PC-3 (cell line): ENCODE data around the gene ATP8B3. TPM values are rescaled to one million over a fixed set of nuclear protein-coding genes. Genes with fewer than 3 reads are reported as not detected.

Experiments used
- ATAC-seq: fragments of 200-7000 bp; cut with Tn5 transposase; 2 replicates; pipeline ENCODE4 v1.9.1; 2020; ENCODE audit warnings: mild to moderate bottlenecking, moderate library complexity
- BruUV-seq: library from RNA; stranded (reverse); fragments of 400-500 nt; replicated peaks from 2 replicates; lab custom pipeline; 2021; lab: Mats Ljungman, UMichigan
- CTCF ChIA-PET: fragments of 300-600 bp; sonication (Branson Sonifier 250); formaldehyde crosslinking; loops from one replicate; lab custom pipeline; 2022; ENCODE audit warnings: antibody characterized with exemption; lab: Charles Lee
- POLR2A ChIA-PET: fragments of 300-600 bp; sonication (Branson Sonifier 250); formaldehyde crosslinking; loops from one replicate; lab custom pipeline; 2022; ENCODE audit warnings: antibody characterized with exemption; ENCODE audit not compliant: unreplicated experiment; lab: Charles Lee
- DNase-seq: peaks from one replicate; pipeline ENCODE4 v3.0.0-alpha.2; 2015
- H2AFZ ChIP-seq: fragments of 300-600 bp; sonication (generic); 2 replicates; pipeline ENCODE4 v1.6.0; 2016; ENCODE audit warnings: antibody characterized with exemption, low read length
- H3F3A ChIP-seq: fragments of 300-600 bp; sonication (generic); one replicate; pipeline ENCODE4 v1.6.0; 2017; ENCODE audit warnings: antibody characterized with exemption, low read length, control low read depth, mild to moderate bottlenecking; ENCODE audit not compliant: unreplicated experiment
- H3K27ac ChIP-seq: fragments of 300-600 bp; sonication (generic); 2 replicates; pipeline ENCODE4 v1.5.1; 2016; ENCODE audit warnings: mild to moderate bottlenecking, low read length
- H3K27me3 ChIP-seq: fragments of 300-600 bp; sonication (generic); 2 replicates; pipeline ENCODE4 v1.6.1; 2016; ENCODE audit warnings: low read length, mixed read lengths
- H3K36me3 ChIP-seq: fragments of 300-600 bp; sonication (generic); 2 replicates; pipeline ENCODE4 v1.6.1; 2016; ENCODE audit warnings: low read depth, mixed run types, low read length, mixed read lengths
- H3K4me1 ChIP-seq: fragments of 300-600 bp; sonication (generic); 2 replicates; pipeline ENCODE4 v1.5.1; 2016; ENCODE audit warnings: low read length; ENCODE audit not compliant: insufficient read depth
- H3K4me2 ChIP-seq: fragments of 300-600 bp; sonication (generic); 2 replicates; pipeline ENCODE4 v1.6.0; 2016; ENCODE audit warnings: low read length
- H3K4me3 ChIP-seq: fragments of 300-600 bp; sonication (generic); 2 replicates; pipeline ENCODE4 v1.5.1; 2016; ENCODE audit warnings: mild to moderate bottlenecking, low read length, mixed read lengths
- H3K79me2 ChIP-seq: fragments of 300-600 bp; sonication (generic); 2 replicates; pipeline ENCODE4 v1.6.1; 2017; ENCODE audit warnings: low read length, mixed read lengths
- H3K9ac ChIP-seq: fragments of 300-600 bp; sonication (generic); 2 replicates; pipeline ENCODE4 v1.6.0; 2016; ENCODE audit warnings: mild to moderate bottlenecking, low read length
- H3K9me2 ChIP-seq: fragments of 300-600 bp; sonication (generic); replicated peaks from 2 replicates; pipeline ENCODE4 v1.6.1; 2016; ENCODE audit warnings: mixed run types, low read length, mixed read lengths
- H3K9me3 ChIP-seq: fragments of 300-600 bp; sonication (generic); 2 replicates; pipeline ENCODE4 v1.6.1; 2016; ENCODE audit warnings: low read length, mixed read lengths
- H4K20me1 ChIP-seq: fragments of 300-600 bp; sonication (generic); 2 replicates; pipeline ENCODE4 v1.6.1; 2016; ENCODE audit warnings: low read length, mixed read lengths
- EZH2 ChIP-seq: fragments of 300-600 bp; sonication (generic); IDR thresholded peaks from one replicate; pipeline ENCODE4 v1.6.1; 2017; ENCODE audit warnings: antibody characterized with exemption, mild to moderate bottlenecking, low read length; ENCODE audit not compliant: unreplicated experiment
- EZH2phosphoT487 ChIP-seq: fragments of 300-600 bp; sonication (generic); IDR thresholded peaks from 2 replicates; pipeline ENCODE4 v1.6.1; 2018; ENCODE audit warnings: mild to moderate bottlenecking, antibody characterized with exemption, low read length, borderline replicate concordance
- intact Hi-C: fragments of 100-400 bp; cut with micrococcal nuclease; formaldehyde crosslinking; loops from 2 replicates; pipeline ENCODE4 v1.9.0; 2023
- total RNA-seq: library from RNA; depleted of rRNA; stranded (reverse); fragments of >200 nt; gene quantifications from 2 replicates; pipeline ENCODE4 v1.2.3, GENCODE V29; 2014
- TF ChIP-seq, protein P1 (sequence below): fragments of 300-600 bp; sonication (generic); conservative IDR thresholded peaks from 2 replicates; pipeline ENCODE4 v1.5.1; 2017; ENCODE audit warnings: antibody characterized with exemption, low read depth, mild to moderate bottlenecking, low read length

ATP8B3 gene
- total RNA-seq, 1 experiment from 2014 or later: 4.2 TPM

- H3K4me1 ChIP-seq: no peaks in the 10 kb centered on the region
- no peak overlapping the region for H3K9ac ChIP-seq
- no peaks in the 10 kb centered on the region for H4K20me1 ChIP-seq
- no TSS peak for BruUV-seq
- TF ChIP-seq EZH2phosphoT487: no peak
- TF ChIP-seq, protein P1, sequence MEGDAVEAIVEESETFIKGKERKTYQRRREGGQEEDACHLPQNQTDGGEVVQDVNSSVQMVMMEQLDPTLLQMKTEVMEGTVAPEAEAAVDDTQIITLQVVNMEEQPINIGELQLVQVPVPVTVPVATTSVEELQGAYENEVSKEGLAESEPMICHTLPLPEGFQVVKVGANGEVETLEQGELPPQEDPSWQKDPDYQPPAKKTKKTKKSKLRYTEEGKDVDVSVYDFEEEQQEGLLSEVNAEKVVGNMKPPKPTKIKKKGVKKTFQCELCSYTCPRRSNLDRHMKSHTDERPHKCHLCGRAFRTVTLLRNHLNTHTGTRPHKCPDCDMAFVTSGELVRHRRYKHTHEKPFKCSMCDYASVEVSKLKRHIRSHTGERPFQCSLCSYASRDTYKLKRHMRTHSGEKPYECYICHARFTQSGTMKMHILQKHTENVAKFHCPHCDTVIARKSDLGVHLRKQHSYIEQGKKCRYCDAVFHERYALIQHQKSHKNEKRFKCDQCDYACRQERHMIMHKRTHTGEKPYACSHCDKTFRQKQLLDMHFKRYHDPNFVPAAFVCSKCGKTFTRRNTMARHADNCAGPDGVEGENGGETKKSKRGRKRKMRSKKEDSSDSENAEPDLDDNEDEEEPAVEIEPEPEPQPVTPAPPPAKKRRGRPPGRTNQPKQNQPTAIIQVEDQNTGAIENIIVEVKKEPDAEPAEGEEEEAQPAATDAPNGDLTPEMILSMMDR: no peak
- H3K27ac ChIP-seq: no peak overlapping the region
- intact Hi-C loops: no loop called here
- ChIA-PET CTCF (no interaction called here), POLR2A (no interaction called here)
- H3K79me2 ChIP-seq: no peaks in the 10 kb centered on the region
- H3K4me2 ChIP-seq: no peak overlapping the region
- H3K4me3 ChIP-seq: no peak overlapping the region
- DNase-seq (no peak), ATAC-seq (no peak)
- H3K36me3 ChIP-seq: no peaks in the 10 kb centered on the region
- H3K9me3 ChIP-seq: no peaks in the 10 kb centered on the region
- H2AFZ ChIP-seq: no peak overlapping the region
- H3K27me3 ChIP-seq: no peaks in the 10 kb centered on the region
- H3F3A ChIP-seq: no peaks in the 10 kb centered on the region
- no peaks in the 10 kb centered on the region for H3K9me2 ChIP-seq
These were observed 26.8 kb downstream of the ATP8B3 start for GRCh38 chr19:1785310-1785709.

- ChIA-PET CTCF (no interaction called here), POLR2A (no interaction called here)
- no peak overlapping the region for H2AFZ ChIP-seq
- no peaks in the 10 kb centered on the region for H3F3A ChIP-seq
- no peak overlapping the region for H3K27ac ChIP-seq
- TF ChIP-seq EZH2 (no peak), EZH2phosphoT487 (no peak)
- TF ChIP-seq, protein P1: no peak
- H3K27me3 ChIP-seq: 0 out of 2 replicates have a peak, but pooled peaks cover 11% of the 10 kb centered on the region
- no TSS peak for BruUV-seq
- H3K36me3 ChIP-seq: no peaks in the 10 kb centered on the region
- H4K20me1 ChIP-seq: no peaks in the 10 kb centered on the region
- H3K9ac ChIP-seq: no peak overlapping the region
- DNase-seq (no peak), ATAC-seq (no peak)
- H3K4me1 ChIP-seq: no peaks in the 10 kb centered on the region
- no peaks in the 10 kb centered on the region for H3K9me2 ChIP-seq
- H3K4me3 ChIP-seq: no peak overlapping the region
- H3K9me3 ChIP-seq: no peaks in the 10 kb centered on the region
- intact Hi-C loops: no loop called here
- no peak overlapping the region for H3K4me2 ChIP-seq
- H3K79me2 ChIP-seq: no peaks in the 10 kb centered on the region
These were observed 28.2 kb downstream of the ATP8B3 start for GRCh38 chr19:1783874-1784273.

DNA sequence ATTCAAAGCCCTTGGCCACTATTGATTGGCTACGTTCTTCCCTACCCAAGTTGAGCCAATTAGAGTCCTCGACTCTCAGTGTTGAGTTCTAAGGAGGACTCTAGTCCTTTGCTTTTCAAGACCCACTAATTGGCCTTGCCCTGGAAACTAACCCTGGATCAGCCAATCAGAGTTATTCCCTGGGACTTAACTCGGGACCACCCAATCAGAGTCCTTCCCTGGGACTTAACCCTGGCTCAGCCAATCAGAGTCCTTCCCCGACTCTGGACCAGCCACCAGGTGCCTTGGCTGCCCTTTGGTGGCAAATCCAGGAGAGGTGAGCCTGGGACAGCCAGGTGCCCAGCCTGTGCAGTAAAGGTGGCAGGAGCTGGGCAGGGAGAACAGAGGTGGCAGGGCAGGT is 28.7 kb downstream of the ATP8B3 start:
- Histone ChIP-seq H3K27me3 (0 out of 2 replicates have a peak, but pooled peaks cover 12% of the 10 kb centered on the region), H2AFZ (no peak overlapping the region), H3K9me3 (no peaks in the 10 kb centered on the region), H3K4me3 (no peak overlapping the region), H3K36me3 (no peaks in the 10 kb centered on the region), H3K4me2 (no peak overlapping the region), H4K20me1 (no peaks in the 10 kb centered on the region), H3F3A (no peaks in the 10 kb centered on the region), H3K9me2 (no peaks in the 10 kb centered on the region), H3K27ac (no peak overlapping the region), H3K9ac (no peak overlapping the region), H3K4me1 (no peaks in the 10 kb centered on the region), H3K79me2 (no peaks in the 10 kb centered on the region)
- DNase-seq (no peak), ATAC-seq (no peak)
- ChIA-PET CTCF (no interaction called here), POLR2A (no interaction called here)
- BruUV-seq: no TSS peak
- intact Hi-C loops: no loop called here
- TF ChIP-seq EZH2phosphoT487: no peak
- no peak for TF ChIP-seq EZH2
- TF ChIP-seq, protein P1: no peak
